Calu3 (cell line): ENCODE data around the gene IER3IP1. TPM values are rescaled to one million over a fixed set of nuclear protein-coding genes. Genes with fewer than 3 reads are reported as not detected.
"Not testable (repeated sequence)": the region's sequence is repeated elsewhere in the genome, so short reads cannot be mapped to it uniquely, and the experiment has no call there.

Source experiments
- BruUV-seq: library from RNA; stranded (reverse); fragments of 400-500 nt; replicated peaks from 2 replicates; lab custom pipeline; 2021; lab: Mats Ljungman, UMichigan
- CTCF ChIA-PET: fragments of 300-600 bp; sonication (Branson Sonifier 250); formaldehyde crosslinking; loops from one replicate; lab custom pipeline; 2022; ENCODE audit warnings: antibody characterized with exemption; lab: Charles Lee
- DNase-seq: peaks from one replicate; pipeline ENCODE4 v3.0.0; 2022
- H3K27ac Mint-ChIP-seq: one replicate; pipeline ENCODE4 v1.8.0; 2022; ENCODE audit warnings: mixed read lengths; ENCODE audit not compliant: unreplicated experiment
- H3K27me3 Mint-ChIP-seq: one replicate; pipeline ENCODE4 v1.8.0; 2022; ENCODE audit warnings: mixed read lengths; ENCODE audit not compliant: unreplicated experiment
- H3K36me3 Mint-ChIP-seq: one replicate; pipeline ENCODE4 v1.8.0; 2022; ENCODE audit warnings: mild to moderate bottlenecking, moderate library complexity, mixed read lengths; ENCODE audit not compliant: insufficient read depth, unreplicated experiment
- H3K4me1 Mint-ChIP-seq: one replicate; pipeline ENCODE4 v1.8.0; 2022; ENCODE audit warnings: mild to moderate bottlenecking, low read depth, mixed read lengths; ENCODE audit not compliant: unreplicated experiment
- H3K4me3 Mint-ChIP-seq: one replicate; pipeline ENCODE4 v1.8.0; 2022; ENCODE audit warnings: mild to moderate bottlenecking, low read depth, moderate library complexity, mixed read lengths; ENCODE audit not compliant: unreplicated experiment
- H3K9me3 Mint-ChIP-seq: one replicate; pipeline ENCODE4 v1.8.0; 2022; ENCODE audit warnings: low read depth, mixed read lengths; ENCODE audit not compliant: unreplicated experiment
- CTCF ChIP-seq: fragments of 200-600 bp; IDR thresholded peaks from one replicate; pipeline ENCODE4 v1.8.0; 2022; ENCODE audit warnings: antibody characterized with exemption; ENCODE audit not compliant: unreplicated experiment
- intact Hi-C: fragments of 100-400 bp; cut with micrococcal nuclease; formaldehyde crosslinking; loops from one replicate; pipeline ENCODE4 v1.10.0; 2022; ENCODE audit not compliant: unreplicated experiment
- total RNA-seq: library from RNA; stranded (reverse); gene quantifications from 2 replicates; pipeline ENCODE4 v1.2.3, GENCODE V29; 2022

The IER3IP1 gene
- total RNA-seq, 1 experiment from 2014 or later = 20.4 TPM

- intact Hi-C loops = no loop called here
- TF ChIP-seq CTCF = no peak
- CTCF ChIA-PET = no interaction called here
- Mint-ChIP-seq H3K36me3 (no peaks in the 10 kb centered on the region), H3K4me3 (no peak overlapping the region), H3K27me3 (no peaks in the 10 kb centered on the region), H3K27ac (no peak overlapping the region), H3K9me3 (no peaks in the 10 kb centered on the region), H3K4me1 (peaks cover 10% of the 10 kb centered on the region)
- DNase-seq = no peak
- no TSS peak for BruUV-seq
Measured at GRCh38 chr18:47168509-47168908, 7.7 kb downstream of the IER3IP1 start.

- DNase-seq = no peak
- Mint-ChIP-seq H3K4me3 (no peak overlapping the region), H3K27me3 (no peaks in the 10 kb centered on the region), H3K27ac (no peak overlapping the region), H3K9me3 (no peaks in the 10 kb centered on the region), H3K4me1 (peaks cover 10% of the 10 kb centered on the region), H3K36me3 (no peaks in the 10 kb centered on the region)
- intact Hi-C loops = no loop called here
- CTCF ChIA-PET = interaction anchor here (0.6 kb wide), 1 partner anchor 28 kb away, joined by 3 read pairs; no protein-coding TSS in a partner anchor
- no TSS peak for BruUV-seq
- TF ChIP-seq CTCF = no peak
Measured at GRCh38 chr18:47166294-47166693, 9.9 kb downstream of the IER3IP1 start.

- no peaks in the 10 kb centered on the region for H3K9me3 Mint-ChIP-seq
- H3K27me3 Mint-ChIP-seq = no peaks in the 10 kb centered on the region
- H3K27ac Mint-ChIP-seq = no peak overlapping the region
- DNase-seq = no peak
- H3K4me3 Mint-ChIP-seq = no peak overlapping the region
- no peak for TF ChIP-seq CTCF
- intact Hi-C loops = no loop called here
- H3K4me1 Mint-ChIP-seq = peaks cover 17% of the 10 kb centered on the region
- CTCF ChIA-PET = no interaction called here
- BruUV-seq = no TSS peak
- H3K36me3 Mint-ChIP-seq = no peaks in the 10 kb centered on the region
Measured at GRCh38 chr18:47163241-47163640, 12.9 kb downstream of the IER3IP1 start.

GRCh38 chr18:47160256-47160655 is 15.9 kb downstream of the IER3IP1 start:
- intact Hi-C loops = no loop called here
- H3K27me3 Mint-ChIP-seq = no peaks in the 10 kb centered on the region
- BruUV-seq = no TSS peak
- H3K36me3 Mint-ChIP-seq = no peaks in the 10 kb centered on the region
- no peak overlapping the region for H3K27ac Mint-ChIP-seq
- no peak for DNase-seq
- peaks cover 7% of the 10 kb centered on the region for H3K4me1 Mint-ChIP-seq
- no peaks in the 10 kb centered on the region for H3K9me3 Mint-ChIP-seq
- CTCF ChIA-PET = no interaction called here
- no peak overlapping the region for H3K4me3 Mint-ChIP-seq
- no peak for TF ChIP-seq CTCF

- H3K27me3 Mint-ChIP-seq, CTCF ChIA-PET, H3K27ac Mint-ChIP-seq, H3K4me1 Mint-ChIP-seq, H3K4me3 Mint-ChIP-seq, H3K36me3 Mint-ChIP-seq, H3K9me3 Mint-ChIP-seq, BruUV-seq, DNase-seq, intact Hi-C loops: not testable (repeated sequence)
Measured at GRCh38 chr18:47158404-47158803, 17.8 kb downstream of the IER3IP1 start.
